H1 (cell line): ENCODE results near the gene IFIT2. TPM values are rescaled to one million over a fixed set of nuclear protein-coding genes. Genes with fewer than 3 reads are reported as not detected.

Source experiments
- CTCF ChIA-PET: fragments of 300-600 bp; sonication (Branson Sonifier 250); formaldehyde crosslinking; loops from one replicate; lab custom pipeline; 2021; ENCODE audit not compliant: partially characterized antibody; lab: Charles Lee
- POLR2A ChIA-PET: fragments of 300-600 bp; sonication (Branson Sonifier 250); formaldehyde crosslinking; loops from one replicate; lab custom pipeline; 2021; ENCODE audit warnings: inconsistent platforms; ENCODE audit not compliant: partially characterized antibody; lab: Charles Lee
- DNase-seq, 2 experiments: peaks; one replicate each; pipeline versions ENCODE4 v3.0.0 to v3.0.0-alpha.2; 2010 to 2022; ENCODE audit warnings: low spot score in 2 of 2, low read depth in 1 of 2, mixed read lengths in 1 of 2
- FAIRE-seq: peaks from 2 replicates; lab custom pipeline; 2011; peaks lifted over from hg19 to GRCh38; lab: Jason Lieb, UNC
- H2AFZ ChIP-seq: 2 replicates; pipeline ENCODE4 v1.8.1; 2012; ENCODE audit warnings: low read length, inconsistent platforms
- H2AK5ac ChIP-seq: 2 replicates; pipeline ENCODE4 v1.6.1; 2013; ENCODE audit warnings: low read depth, low read length
- H2BK120ac ChIP-seq: replicated peaks from 2 replicates; pipeline ENCODE3; 2013; ENCODE audit warnings: low read depth, low read length, inconsistent platforms
- H2BK12ac ChIP-seq: 2 replicates; pipeline ENCODE4 v1.6.1; 2013; ENCODE audit warnings: low read depth, low read length
- H2BK15ac ChIP-seq: 2 replicates; pipeline ENCODE4 v1.6.1; 2013; ENCODE audit warnings: low read length
- H2BK20ac ChIP-seq: 2 replicates; pipeline ENCODE4 v1.6.1; 2013; ENCODE audit warnings: low read length
- H2BK5ac ChIP-seq: 2 replicates; pipeline ENCODE4 v1.6.1; 2013; ENCODE audit warnings: low read depth, low read length
- H3K14ac ChIP-seq: 2 replicates; pipeline ENCODE4 v1.6.1; 2013; ENCODE audit warnings: inconsistent platforms; ENCODE audit not compliant: insufficient read length
- H3K18ac ChIP-seq: 2 replicates; pipeline ENCODE4 v1.6.1; 2013; ENCODE audit warnings: low read length; ENCODE audit errors: extremely low read depth
- H3K23ac ChIP-seq: 2 replicates; pipeline ENCODE4 v1.6.1; 2013; ENCODE audit warnings: inconsistent platforms; ENCODE audit not compliant: insufficient read length
- H3K23me2 ChIP-seq: 2 replicates; pipeline ENCODE4 v1.6.1; 2013; ENCODE audit warnings: low read depth, low read length
- H3K27ac ChIP-seq: 2 replicates; pipeline ENCODE4 v1.6.1; 2011; ENCODE audit warnings: low read depth, low read length, inconsistent platforms
- H3K27me3 ChIP-seq, 4 experiments: replicated peaks in 1 of 4; 1 replicate in 1 of 4; 2 replicates in 3 of 4; pipeline versions ENCODE4 v1.6.1 to v1.8.1; 2011 to 2013; ENCODE audit warnings: low read length in 3 of 4, mild to moderate bottlenecking in 3 of 4, inconsistent platforms in 2 of 4, mixed read lengths in 2 of 4, moderate library complexity in 1 of 4; ENCODE audit not compliant: control insufficient read depth in 3 of 4, insufficient read depth in 3 of 4; ENCODE audit errors: extremely low read depth in 1 of 4
- H3K36me3 ChIP-seq, 4 experiments: 2 replicates each; pipeline versions ENCODE4 v1.6.1 to v1.8.1; 2011 to 2013; ENCODE audit warnings: mild to moderate bottlenecking in 4 of 4, low read length in 3 of 4, moderate library complexity in 2 of 4, control low read depth in 1 of 4, inconsistent platforms in 1 of 4; ENCODE audit not compliant: insufficient read depth in 4 of 4, control insufficient read depth in 2 of 4
- H3K4ac ChIP-seq: replicated peaks from 2 replicates; pipeline ENCODE3; 2013; ENCODE audit warnings: low read length, low read depth, mixed read lengths, inconsistent platforms; ENCODE audit not compliant: insufficient read length
- H3K4me1 ChIP-seq, 4 experiments: replicated peaks in 1 of 4; 1 replicate in 1 of 4; 2 replicates in 3 of 4; pipeline versions ENCODE4 v1.6.1 to v1.8.1; 2011 to 2013; ENCODE audit warnings: low read length in 3 of 4, inconsistent platforms in 2 of 4, mixed read lengths in 1 of 4; ENCODE audit not compliant: insufficient read depth in 4 of 4, control insufficient read depth in 3 of 4
- H3K4me2 ChIP-seq, 2 experiments: 2 replicates each; pipeline versions ENCODE4 v1.6.1 to v1.8.1; 2011 to 2013; ENCODE audit warnings: low read depth in 2 of 2, low read length in 2 of 2, control low read depth in 1 of 2, inconsistent platforms in 1 of 2, mild to moderate bottlenecking in 1 of 2; ENCODE audit not compliant: insufficient read depth in 1 of 2
- H3K4me3 ChIP-seq, 4 experiments: fragments of 200-600, 300-600 bp in 1 of 4; sonication (generic), shearing (Covaris generic), sonication (Bioruptor Twin) in 1 of 4; 2 replicates each; pipeline versions ENCODE4 v1.5.1 to v1.8.1; 2011 to 2016; ENCODE audit warnings: low read length in 4 of 4, low read depth in 3 of 4, control low read depth in 2 of 4, inconsistent platforms in 2 of 4, mild to moderate bottlenecking in 2 of 4, mixed read lengths in 1 of 4, moderate library complexity in 1 of 4; ENCODE audit not compliant: insufficient read depth in 2 of 4; ENCODE audit errors: extremely low read depth in 1 of 4
- H3K56ac ChIP-seq: replicated peaks from 2 replicates; pipeline ENCODE3; 2013; ENCODE audit warnings: low read depth, mild to moderate bottlenecking, mixed read lengths, low read length, inconsistent platforms; ENCODE audit not compliant: insufficient read length
- H3K79me1 ChIP-seq: 2 replicates; pipeline ENCODE4 v1.6.1; 2013; ENCODE audit warnings: low read depth, low read length, control low read depth
- H3K79me2 ChIP-seq, 2 experiments: 2 replicates each; pipeline versions ENCODE4 v1.6.1 to v1.8.1; 2012 to 2013; ENCODE audit warnings: low read length in 2 of 2, mild to moderate bottlenecking in 2 of 2, inconsistent platforms in 1 of 2; ENCODE audit not compliant: insufficient read depth in 2 of 2, control insufficient read depth in 1 of 2
- H3K9ac ChIP-seq, 4 experiments: replicated peaks in 1 of 4; 1 replicate in 1 of 4; 2 replicates in 3 of 4; pipeline versions ENCODE4 v1.6.1 to v1.8.1; 2011 to 2013; ENCODE audit warnings: low read depth in 3 of 4, low read length in 3 of 4, control low read depth in 2 of 4, mild to moderate bottlenecking in 2 of 4, moderate library complexity in 2 of 4, inconsistent platforms in 1 of 4; ENCODE audit errors: extremely low read depth in 1 of 4
- H3K9me3 ChIP-seq, 2 experiments: 2 replicates each; pipeline versions ENCODE4 v1.6.1 to v1.8.1; 2012 to 2013; ENCODE audit warnings: mild to moderate bottlenecking in 2 of 2, moderate library complexity in 2 of 2, control low read depth in 1 of 2, inconsistent platforms in 1 of 2, low read depth in 1 of 2, low read length in 1 of 2, mixed read lengths in 1 of 2; ENCODE audit not compliant: insufficient read depth in 2 of 2
- H4K20me1 ChIP-seq, 2 experiments: replicated peaks in 1 of 2; 2 replicates each; pipeline versions ENCODE3 to v1.8.1; 2011 to 2013; ENCODE audit warnings: inconsistent platforms in 2 of 2, low read length in 2 of 2, mild to moderate bottlenecking in 1 of 2; ENCODE audit not compliant: insufficient read depth in 2 of 2, control insufficient read depth in 1 of 2
- H4K5ac ChIP-seq: 2 replicates; pipeline ENCODE4 v1.6.1; 2013; ENCODE audit warnings: low read length, low read depth, mixed read lengths, inconsistent platforms; ENCODE audit not compliant: insufficient read length
- H4K8ac ChIP-seq: 2 replicates; pipeline ENCODE4 v1.8.0; 2013; ENCODE audit warnings: mild to moderate bottlenecking, moderate library complexity, low read length, inconsistent platforms; ENCODE audit not compliant: insufficient read depth; ENCODE audit errors: extremely low read depth
- H4K91ac ChIP-seq: replicated peaks from 2 replicates; pipeline ENCODE3; 2013; ENCODE audit warnings: low read length, mixed read lengths, inconsistent platforms; ENCODE audit not compliant: insufficient read length
- CBX8 ChIP-seq: fragments of 300-800, 300-1000 bp; sonication (generic); IDR thresholded peaks from 2 replicates; pipeline ENCODE4 v1.7.1; 2016; ENCODE audit warnings: low read depth, low read length, borderline replicate concordance
- CHD1 ChIP-seq: IDR thresholded peaks from 2 replicates; pipeline ENCODE4 v1.6.1; 2012; ENCODE audit warnings: low read depth, low read length, improper control_type of control experiment
- FOSL1 ChIP-seq: IDR thresholded peaks from 2 replicates; pipeline ENCODE4 v1.6.1; 2011; ENCODE audit warnings: mild to moderate bottlenecking, low read depth, low read length, moderate library complexity; ENCODE audit not compliant: insufficient read depth
- RAD21 ChIP-seq, 2 experiments: IDR thresholded peaks in 1 of 2; conservative IDR thresholded peaks in 1 of 2; 2 replicates each; pipeline ENCODE4 v1.6.1; 2011; ENCODE audit warnings: low read depth in 2 of 2, low read length in 2 of 2, improper control_type of control experiment in 1 of 2, inconsistent platforms in 1 of 2, mild to moderate bottlenecking in 1 of 2, moderate library complexity in 1 of 2
- SRF ChIP-seq: IDR thresholded peaks from 2 replicates; pipeline ENCODE4 v1.6.1; 2011; ENCODE audit warnings: mild to moderate bottlenecking, low read depth, low read length, moderate library complexity
- TAF1 ChIP-seq: IDR thresholded peaks from 2 replicates; pipeline ENCODE4 v1.6.1; 2011; ENCODE audit warnings: mild to moderate bottlenecking, low read depth, low read length
- TEAD4 ChIP-seq: IDR thresholded peaks from 2 replicates; pipeline ENCODE4 v1.6.1; 2012; ENCODE audit warnings: low read depth, low read length, inconsistent platforms, mixed read lengths
- WGBS, 2 experiments: shearing (Covaris generic) in 1 of 2; methylation state at CpG; one replicate each; pipeline versions ENCODE4 v1.1.6 to v1.1.7; 2013 to 2015; ENCODE audit warnings: low lambda C conversion rate in 2 of 2, mixed read lengths in 2 of 2, inconsistent platforms in 1 of 2, low coverage in 1 of 2, missing lambda C conversion rate in 1 of 2; ENCODE audit not compliant: insufficient replicate concordance in 2 of 2, insufficient coverage in 1 of 2, insufficient read length in 1 of 2; ENCODE audit errors: extremely low coverage in 1 of 2, missing lambda C conversion rate in 1 of 2; 5-methylcytosine and 5-hydroxymethylcytosine counted together
- polyA plus RNA-seq, 7 experiments: library from polyadenylated mRNA; depleted of rRNA in 3 of 7; stranded (reverse) in 5 of 7; unstranded in 2 of 7; fragments of >200 nt in 5 of 7; fragments of 200-250 nt in 2 of 7; gene quantifications; 1 replicate in 5 of 7; 2 replicates in 1 of 7; 4 replicates in 1 of 7; pipeline versions ENCODE4 v1.2.1 to v1.2.3, GENCODE V29; 2011 to 2013; ENCODE audit warnings: missing spikeins in 2 of 7, mixed read lengths in 2 of 7
- total RNA-seq: library from RNA; stranded (reverse); fragmentation: NEBNext Ultra II Directional; extraction: Animal tissue kit (Norgen Biotek cat#: 25700); gene quantifications from 2 replicates; pipeline ENCODE4 v1.2.1, GENCODE V29; 2021
- TF ChIP-seq, protein P1 (sequence below): IDR thresholded peaks from 2 replicates; pipeline ENCODE4 v1.6.1; 2011; ENCODE audit warnings: low read depth, mild to moderate bottlenecking, low read length; ENCODE audit not compliant: insufficient read depth

The IFIT2 gene
- total and polyA plus RNA-seq, 2 of the 8 experiments (the other 6 are each of a cell fraction or from before 2014, with no cell fraction given): 0.03 to 0.35 TPM

DNA sequence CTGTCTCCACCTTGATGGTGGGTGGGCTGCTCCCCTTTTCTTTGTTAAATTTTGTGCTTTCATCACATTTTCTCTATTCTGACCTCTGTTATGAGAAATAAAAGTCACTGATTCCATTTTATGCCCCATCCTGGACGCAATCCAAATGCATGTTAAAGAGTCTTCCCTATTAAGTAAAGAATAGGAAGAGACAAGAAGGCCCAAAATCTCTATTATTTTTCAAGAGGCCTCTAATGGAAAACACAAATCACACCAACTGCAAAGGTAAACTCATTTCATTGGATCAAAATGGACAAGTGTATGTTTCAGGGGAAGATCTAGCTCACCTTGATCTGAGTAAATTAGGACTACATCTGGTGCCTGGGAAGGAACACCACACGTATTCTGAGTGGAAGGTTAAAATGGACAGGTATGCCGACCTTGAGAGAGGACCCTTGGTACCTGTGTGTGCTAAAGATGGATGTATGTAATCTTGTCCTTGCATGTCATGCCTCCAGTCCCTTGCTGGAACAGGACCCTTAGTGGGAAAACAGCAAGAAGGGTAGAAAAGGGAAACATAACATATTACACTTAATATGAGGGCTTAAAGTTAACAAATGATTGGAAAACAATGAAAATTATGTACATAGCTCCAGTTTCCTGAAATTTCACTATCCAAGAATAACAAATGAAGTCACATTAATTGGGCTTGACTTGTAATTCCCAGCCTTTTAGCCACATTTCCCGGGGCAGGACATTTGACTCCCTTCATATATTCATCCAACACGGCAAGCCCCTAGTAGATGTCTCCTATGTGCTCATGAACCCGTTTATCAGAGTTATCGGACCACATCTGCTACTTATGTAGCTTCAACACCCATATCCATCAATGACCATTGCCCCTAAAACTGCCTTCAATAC lies 7.6 kb downstream of the IFIT2 start:
- CTCF ChIA-PET: interaction anchor here (0.7 to 2.6 kb wide), 2 partner anchors 60 kb away, joined by 3 to 12 read pairs; no protein-coding TSS in a partner anchor
- Histone ChIP-seq H2BK120ac (no peak overlapping the region), H3K4ac (no peak overlapping the region), H3K79me2 (no peaks in the 10 kb centered on the region), H4K8ac (no peak overlapping the region), H2AFZ (no peak overlapping the region), H2BK20ac (no peak overlapping the region), H3K4me1 (no peaks in the 10 kb centered on the region), H3K4me2 (no peak overlapping the region), H3K4me3 (no peak overlapping the region), H2BK15ac (no peak overlapping the region), H3K27ac (no peak overlapping the region), H3K27me3 (no peaks in the 10 kb centered on the region), H4K20me1 (no peaks in the 10 kb centered on the region), H3K9ac (no peak overlapping the region; a peak in 1 of 7 replicates), H3K23me2 (no peaks in the 10 kb centered on the region), H2AK5ac (no peak overlapping the region), H2BK5ac (no peak overlapping the region), H3K56ac (no peak overlapping the region), H3K79me1 (no peaks in the 10 kb centered on the region), H4K91ac (no peak overlapping the region), H3K18ac (no peak overlapping the region), H4K5ac (no peak overlapping the region), H3K9me3 (no peaks in the 10 kb centered on the region), H2BK12ac (no peak overlapping the region), H3K14ac (no peak overlapping the region), H3K23ac (no peak overlapping the region), H3K36me3 (no peaks in the 10 kb centered on the region)
- FAIRE-seq: no peak
- POLR2A ChIA-PET: no interaction called here
- 94% methylated on average over 7 of the region's 7 CpGs; no CpG with 5 or more reads in 1 of the 2 experiments for WGBS, 2 experiments
- TF ChIP-seq CBX8 (no peak), TEAD4 (no peak), SRF (no peak), RAD21 (IDR thresholded peaks at IDR 0.05 in 1 of 2, conservative IDR thresholded peaks at IDR 0.05 in 1 of 2; ENCODE audit: low read depth in 2 of 2, low read length in 2 of 2) (no peak), CHD1 (no peak), TAF1 (no peak), FOSL1 (no peak)
- TF ChIP-seq, protein P1, sequence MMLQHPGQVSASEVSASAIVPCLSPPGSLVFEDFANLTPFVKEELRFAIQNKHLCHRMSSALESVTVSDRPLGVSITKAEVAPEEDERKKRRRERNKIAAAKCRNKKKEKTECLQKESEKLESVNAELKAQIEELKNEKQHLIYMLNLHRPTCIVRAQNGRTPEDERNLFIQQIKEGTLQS: no peak
- DNase-seq: no peak
